M059J (cell line): ENCODE results near the gene MLLT10. TPM values are rescaled to one million over a fixed set of nuclear protein-coding genes. Genes with fewer than 3 reads are reported as not detected.
"Not testable (repeated sequence)": the region's sequence is repeated elsewhere in the genome, so short reads cannot be mapped to it uniquely, and the experiment has no call there.

Experiments used
- DNase-seq: peaks from one replicate; pipeline ENCODE4 v3.0.0-alpha.2; 2012; ENCODE audit warnings: low read depth
- total RNA-seq: library from RNA; depleted of rRNA; stranded (reverse); fragments of >200 nt; shearing (Covaris generic); gene quantifications from 2 replicates; pipeline ENCODE4 v1.2.3, GENCODE V29; 2014

The MLLT10 gene
- total RNA-seq, 1 experiment from 2014 or later: 9.1 TPM

DNA sequence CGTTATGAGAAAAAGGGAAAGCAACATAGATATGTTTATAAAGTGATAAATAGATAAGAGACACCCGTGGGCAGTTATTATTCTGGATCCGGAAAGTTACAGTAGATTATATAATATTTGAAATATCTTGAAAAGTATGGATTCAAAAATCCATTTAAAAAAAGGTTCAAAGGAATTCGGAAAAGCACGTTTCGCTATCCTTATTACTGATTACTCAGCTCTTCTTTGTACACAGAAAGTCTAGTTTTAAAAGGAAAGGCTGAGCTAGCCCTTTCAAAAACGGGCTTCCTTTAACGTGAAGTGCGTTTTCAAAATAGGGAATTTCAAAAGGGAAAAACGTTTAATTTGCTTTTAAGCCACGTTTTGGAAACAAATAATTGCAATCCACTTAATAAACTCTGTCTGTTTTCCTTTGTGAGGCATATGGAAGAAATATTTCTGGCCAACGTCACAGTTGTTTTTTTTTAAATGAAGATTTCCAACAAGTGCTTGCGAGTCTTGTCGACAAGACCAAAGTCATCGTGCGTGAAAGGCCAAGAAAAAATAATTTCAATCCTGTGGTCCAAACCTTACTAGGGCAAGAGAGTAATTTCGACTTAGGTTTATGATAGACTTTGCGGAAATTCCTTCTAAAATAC lies 6.3 kb upstream of the MLLT10 start:
- DNase-seq: peak; percentile 58

DNA sequence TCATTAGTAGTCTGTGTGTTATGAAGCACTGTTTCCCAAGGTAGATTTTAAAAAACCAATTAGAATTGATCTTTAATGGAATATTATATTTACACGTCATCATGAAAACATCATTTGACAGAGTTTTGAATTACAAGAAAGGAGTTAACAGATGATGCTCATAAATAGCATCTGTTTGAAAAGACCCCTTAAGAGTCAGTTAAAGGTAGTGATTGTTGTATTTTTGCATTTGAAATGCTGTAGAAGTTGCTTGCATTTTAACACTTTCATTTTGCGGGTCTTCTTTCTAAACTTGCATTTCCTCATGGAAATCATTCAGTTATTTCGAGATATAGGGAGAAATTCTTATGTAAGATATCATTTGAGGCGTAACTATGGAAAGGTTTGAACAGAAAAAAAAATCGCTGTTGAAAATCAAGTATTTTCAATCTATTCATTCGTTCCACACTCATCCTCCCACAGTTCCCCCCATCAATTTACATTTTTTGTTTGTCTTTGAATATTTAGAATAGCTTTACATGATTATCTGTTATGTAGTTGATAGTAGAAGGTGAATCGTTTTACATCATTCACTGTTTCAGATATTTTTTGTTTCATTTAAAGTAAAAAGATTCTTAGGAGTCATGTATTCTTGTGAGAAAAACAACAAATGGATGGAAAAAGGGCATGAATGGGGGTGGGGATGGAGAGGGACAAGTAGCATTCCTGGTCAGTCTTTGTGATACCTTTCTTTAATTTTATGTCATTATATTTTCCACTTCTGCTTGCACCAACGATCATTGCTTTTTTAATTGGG lies 5.6 kb upstream of the MLLT10 start:
- no peak for DNase-seq

DNA sequence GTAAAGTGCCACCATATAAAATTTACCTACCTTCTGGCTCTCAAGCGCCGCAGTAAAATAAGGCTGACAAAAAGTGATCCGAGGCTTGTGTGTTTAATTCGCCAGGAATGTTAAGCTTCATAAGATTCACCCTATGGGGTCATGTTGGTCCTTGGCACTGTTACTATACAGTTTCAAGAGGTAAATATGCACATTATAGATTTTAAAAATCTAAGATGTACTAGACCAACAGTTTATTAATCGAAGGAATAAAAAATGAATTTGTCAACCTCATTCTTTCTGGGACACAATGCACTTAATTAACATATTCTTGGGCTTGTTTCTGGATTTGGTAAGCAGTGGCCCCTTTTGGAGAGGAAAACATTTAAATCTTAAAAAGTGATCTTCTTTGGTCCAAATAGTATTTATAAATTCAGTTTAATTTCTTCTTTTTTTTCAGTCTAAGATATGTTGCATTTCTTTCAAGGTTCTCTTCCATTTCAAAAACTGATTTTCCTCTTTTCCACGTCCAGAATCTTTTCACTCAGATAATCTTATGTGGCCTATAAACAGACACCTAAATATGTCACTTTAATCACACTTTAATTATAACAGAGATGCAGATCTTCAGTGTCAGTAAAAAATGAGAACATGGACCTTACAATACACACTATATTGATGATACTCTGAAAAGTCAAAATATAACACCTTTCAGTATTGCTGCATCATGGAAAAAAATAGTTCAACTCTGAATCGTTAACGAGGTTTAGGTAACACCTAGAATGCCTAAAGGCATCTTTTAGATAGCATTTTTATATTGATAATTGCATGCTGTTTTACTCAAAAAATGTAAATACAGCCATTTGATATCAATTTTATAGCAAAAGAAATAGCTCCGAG lies 4.8 kb upstream of the MLLT10 start:
- peak; percentile 53 for DNase-seq

DNA sequence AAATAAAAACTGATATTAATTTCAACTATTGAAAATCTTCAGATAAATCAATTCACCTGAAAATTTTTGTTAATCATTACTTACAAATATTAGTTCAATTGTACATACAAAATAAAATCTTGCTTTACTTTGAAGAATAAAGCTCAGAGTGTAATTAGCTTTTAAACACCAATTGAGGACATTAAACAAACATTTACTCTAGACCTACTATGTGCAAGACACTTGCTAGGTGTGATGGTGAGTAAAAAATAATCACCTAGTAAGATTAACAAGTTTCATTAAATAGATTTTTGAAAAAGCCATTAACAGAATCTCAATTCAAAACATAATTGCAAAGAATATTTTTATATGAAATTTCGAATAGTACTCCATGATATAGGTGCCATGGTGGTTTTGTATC lies 3.9 kb upstream of the MLLT10 start:
- no peak for DNase-seq

DNA sequence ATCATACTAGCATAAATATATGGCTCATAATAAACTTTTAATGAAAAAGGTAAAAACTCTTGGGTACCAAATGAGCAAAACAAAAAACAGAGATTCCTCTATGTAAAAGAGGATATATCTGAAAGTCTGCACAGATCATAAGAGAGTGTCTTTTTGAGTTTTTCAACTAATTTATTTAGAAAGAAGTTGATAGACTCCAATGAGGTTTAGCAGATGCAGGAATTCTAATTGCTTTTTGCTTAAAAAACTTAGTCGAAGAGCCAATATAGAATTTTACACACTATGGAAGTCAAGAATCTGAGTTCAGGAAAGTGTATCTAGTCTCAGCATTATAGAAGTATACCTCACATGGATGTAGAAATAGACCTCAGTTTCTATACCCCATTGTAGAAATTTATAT lies 3.4 kb upstream of the MLLT10 start:
- no peak for DNase-seq

DNA sequence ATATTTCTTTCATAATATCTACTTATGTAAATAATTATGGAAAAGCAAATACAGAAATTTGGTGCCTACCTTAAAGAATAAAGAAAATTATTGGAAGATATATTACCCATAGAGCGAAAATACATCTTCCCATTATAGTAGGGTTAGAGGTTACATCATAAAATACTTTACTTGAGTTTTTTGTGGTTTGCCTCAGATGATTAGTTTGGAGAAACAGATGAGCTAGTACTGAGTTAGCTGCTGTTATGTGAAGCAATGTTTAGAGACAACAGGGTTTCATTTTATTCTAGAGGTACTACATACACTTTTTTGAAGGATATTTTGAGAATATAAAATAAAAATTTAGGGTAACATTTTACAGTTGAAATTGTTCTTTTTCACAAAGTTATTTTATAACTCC lies 2.9 kb upstream of the MLLT10 start:
- DNase-seq: peak; percentile 49

DNA sequence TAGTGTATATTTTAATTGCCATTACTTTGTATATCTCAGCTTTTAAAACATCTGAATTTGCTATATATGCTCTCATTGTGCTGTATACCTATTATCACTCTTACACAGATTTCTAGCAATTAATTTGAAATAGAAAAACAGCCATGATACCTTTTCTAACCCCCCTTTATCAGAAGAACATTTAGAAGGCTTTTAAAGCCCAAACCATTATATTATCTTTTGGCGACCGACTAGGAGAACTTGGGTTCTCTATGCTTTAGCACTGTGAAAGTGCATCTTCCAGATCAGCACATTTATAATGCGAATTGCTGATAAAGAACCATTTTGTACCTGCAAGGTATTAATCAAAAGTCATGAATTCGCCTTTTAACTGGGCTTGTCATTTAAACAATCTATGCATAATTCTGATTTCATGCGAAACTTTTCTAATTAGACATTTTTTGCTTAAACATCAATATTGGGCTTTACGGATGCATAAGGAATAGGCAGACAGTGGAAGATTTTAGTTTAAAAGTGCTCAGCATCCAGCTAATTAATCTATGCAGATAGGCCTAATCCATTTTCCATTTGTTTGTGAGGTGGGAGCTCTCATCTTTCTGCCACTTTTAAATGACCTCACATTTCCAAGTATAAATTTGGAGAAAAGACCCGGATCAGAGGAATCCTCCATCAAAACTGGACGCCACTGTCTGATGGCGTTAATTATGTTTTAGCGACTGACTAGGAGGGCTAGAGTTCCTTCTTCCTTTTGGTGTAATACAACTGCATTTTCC lies 1.2 kb upstream of the MLLT10 start:
- peak; percentile 22 for DNase-seq

DNA sequence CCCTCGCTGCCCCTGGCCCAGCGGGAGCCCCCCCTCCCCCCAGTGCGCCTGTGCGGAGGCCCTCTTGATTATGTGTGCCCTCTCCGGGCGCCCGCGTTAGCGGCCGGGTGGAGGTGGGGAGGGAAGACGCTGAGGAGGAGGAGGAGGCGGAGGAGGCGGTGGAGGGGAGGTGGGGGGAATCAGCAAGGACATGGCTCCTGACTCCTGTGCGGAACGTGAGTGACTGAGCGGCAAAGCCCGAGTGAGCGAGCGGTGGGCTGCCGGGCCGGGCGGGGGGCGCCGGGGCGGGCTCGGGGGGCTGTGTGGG lies 201 bp downstream of the MLLT10 start:
- DNase-seq: no peak

DNA sequence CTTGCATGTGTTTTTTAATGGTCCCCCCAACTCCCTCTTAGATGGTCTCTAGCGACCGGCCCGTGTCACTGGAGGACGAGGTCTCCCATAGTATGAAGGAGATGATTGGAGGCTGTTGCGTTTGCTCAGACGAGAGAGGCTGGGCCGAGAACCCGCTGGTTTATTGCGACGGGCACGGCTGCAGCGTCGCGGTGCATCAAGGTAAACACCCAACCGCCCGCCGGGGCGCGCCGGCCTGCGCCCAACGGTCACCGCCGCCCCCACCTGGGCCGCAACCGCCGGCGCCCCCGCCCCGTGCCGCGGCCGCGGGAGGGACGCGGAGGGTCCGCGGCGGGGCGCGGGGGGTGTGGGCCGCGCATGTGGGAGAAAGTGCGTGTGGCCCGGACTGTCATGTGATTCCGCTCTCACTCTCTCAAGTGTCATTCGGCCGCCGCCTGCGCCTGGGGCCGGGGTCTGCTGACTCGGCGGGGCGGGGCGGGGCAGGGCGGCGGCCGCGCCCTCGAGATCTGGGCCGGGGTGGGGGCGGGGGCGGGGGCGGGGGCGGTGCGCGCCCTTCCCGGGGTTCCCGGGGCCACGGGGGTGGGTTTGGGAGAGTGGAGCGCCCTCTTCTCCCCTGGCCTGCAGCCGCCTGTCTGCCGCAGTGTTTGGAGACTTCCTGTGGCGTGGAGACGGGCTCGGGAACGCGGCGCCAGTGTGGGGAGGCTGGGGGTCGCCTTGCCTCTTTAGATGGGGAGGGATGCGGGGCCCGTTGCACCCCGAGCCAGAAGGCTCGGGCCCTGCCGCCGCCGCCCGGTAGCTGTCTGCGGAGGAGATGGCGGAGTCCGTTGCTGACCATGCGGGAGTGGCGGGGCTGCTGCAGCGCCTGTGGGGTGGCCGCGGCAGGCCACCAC lies 817 bp downstream of the MLLT10 start:
- peak; percentile 34 for DNase-seq

DNA sequence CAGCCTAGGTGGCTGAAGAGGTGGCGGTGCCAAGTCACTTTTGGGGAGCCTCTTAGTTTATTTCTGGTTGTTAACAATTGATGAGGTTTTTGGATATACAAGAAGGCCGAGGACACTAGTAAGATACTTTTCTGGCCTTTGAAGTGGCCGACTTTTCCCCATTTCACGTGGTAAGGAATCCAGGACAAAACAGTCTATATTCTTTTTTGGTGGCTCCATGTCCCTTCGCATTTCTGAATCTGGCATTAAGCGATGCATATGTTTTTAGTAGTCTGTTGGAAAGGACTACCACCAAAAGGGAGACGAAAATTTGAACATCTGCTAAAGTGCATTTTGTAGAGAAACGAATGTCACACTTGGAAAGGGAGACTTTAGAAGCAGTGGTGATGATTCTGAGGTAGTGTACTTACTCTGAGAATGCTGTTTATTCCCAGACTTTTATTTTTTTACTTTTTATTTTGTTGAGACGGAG lies 1.5 kb downstream of the MLLT10 start:
- no peak for DNase-seq

DNA sequence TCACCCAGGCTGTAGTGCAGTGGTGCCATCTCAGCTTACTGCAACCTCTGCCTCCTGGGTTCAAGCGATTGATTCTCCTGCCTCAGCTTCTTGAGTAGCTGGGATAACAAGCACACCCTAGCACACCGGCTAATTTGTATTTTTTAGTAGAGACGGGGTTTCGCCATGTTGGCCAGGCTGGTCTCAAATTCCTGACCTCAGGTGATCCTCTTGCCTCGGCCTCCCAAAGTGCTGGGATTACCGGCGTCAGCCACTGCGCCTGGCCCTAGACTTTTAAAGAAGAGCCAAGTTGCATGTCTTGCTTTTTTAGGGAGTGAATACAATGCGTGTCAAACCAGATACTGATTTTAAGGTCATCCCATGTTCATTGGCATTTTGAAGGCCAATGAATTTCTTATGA lies 1.9 kb downstream of the MLLT10 start:
- DNase-seq: not testable (repeated sequence)

DNA sequence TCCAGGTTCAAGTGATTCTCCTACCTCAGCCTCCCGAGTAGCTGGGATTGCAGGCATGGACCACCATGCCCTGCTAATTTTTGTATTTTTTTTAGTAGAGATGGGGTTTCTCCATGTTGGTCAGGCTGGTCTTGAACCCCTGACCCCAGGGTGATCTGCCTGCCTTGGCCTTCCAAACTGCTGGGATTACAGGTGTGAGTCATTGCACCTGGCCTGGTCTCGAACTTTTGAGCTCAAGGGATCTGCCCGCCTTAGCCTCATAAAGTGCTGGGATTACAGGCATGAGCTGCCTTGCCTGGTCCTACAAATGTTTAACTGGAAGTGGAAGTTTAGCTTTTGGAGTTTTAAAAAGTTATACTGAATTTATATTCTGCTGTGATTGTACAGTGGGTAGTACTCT lies 2.8 kb downstream of the MLLT10 start:
- no peak for DNase-seq

DNA sequence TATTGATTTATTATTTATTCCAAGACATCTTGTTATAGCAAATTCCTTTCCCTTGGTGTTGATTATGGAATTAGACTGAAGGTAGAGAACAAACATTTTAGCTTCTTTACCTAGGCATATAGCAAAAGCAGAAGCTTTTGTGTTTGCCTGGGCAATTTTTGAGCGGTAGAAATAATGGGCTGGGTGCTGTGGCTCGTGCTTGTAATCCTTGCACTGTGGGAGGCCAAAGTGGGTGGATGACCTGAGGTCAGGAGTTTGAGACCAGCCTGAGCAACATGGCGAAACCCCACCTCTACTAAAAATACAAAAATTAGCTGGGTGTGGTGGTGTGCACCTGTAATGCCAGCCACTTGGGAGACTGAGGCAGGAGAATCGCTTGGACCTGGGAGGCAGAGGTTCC lies 6.7 kb downstream of the MLLT10 start:
- DNase-seq: not testable (repeated sequence)

DNA sequence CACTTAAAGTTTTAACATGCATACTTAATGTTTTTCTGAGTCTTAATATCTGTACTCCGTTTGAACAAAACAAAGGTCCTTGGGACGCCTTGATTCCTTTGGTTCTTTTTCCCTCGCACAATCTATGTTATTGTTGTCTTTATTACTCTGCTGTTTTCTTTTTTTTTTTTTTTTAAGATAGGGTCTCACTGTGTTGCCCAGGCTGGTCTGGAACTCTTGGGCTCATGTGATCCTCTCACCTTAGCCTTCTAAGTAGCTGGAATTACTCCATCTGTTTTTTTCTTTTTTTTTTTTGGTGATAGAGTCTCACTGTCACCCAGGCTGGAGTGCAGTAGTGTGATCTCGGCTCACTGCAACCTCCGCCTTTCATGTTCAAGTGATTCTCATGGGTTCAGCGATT lies 13.2 kb downstream of the MLLT10 start:
- no peak for DNase-seq

DNA sequence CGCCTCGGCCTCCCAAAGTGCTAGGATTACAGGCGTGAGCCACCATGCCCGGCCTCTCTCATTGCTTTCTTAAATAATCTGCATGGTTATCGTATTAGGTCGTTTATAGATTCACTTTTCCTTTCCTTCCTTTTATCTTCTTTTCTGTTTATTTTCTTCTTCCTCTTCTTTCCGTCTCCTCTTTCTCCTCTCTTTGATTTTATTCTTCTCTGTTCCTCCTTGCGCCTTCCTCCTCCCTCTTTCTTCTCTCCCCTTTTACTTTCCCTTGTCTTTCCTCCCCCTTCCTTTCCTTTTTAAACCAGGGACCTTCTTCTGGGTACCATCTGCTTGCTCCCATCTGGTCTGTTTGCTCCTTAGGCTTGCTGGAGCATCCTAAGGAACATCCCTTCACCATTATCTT lies 18.6 kb downstream of the MLLT10 start:
- no peak for DNase-seq

DNA sequence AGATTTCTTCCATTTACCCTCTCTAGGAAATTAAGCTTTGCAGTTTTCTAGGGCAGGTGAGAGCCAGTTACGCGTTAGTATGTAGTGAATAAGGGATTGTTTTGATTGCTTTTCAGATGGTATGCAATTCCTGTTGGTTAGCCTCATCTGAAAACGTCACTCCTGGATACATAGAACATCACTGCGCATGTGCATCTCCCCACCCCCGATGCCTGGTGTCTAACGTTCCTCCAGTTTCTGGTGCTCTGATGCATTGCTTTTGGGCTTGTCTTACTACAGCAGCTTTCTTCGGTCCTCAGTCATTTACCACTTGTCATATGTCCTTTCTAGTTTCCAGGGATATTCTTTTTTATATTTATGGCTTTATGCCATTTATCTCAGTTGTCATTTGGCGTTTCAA lies 22.5 kb downstream of the MLLT10 start:
- DNase-seq: no peak

DNA sequence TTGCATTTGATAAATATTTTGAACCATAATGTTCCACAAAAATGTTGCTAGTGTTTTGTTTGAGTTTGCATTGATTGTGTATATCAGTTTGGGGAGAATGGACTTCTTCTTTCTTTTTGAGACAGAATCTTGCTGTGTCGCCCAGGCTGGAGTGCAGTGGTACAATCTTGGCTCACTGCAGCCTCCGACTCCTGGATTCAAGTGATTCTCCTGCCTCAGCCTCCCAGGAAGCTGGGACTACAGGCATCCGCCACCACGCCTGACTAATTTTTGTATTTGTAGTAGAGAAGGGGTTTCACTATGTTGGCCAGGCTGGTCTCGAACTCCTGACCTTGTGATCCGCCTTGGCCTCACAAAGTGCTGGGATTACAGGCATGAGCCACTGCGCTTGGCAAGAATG lies 25.0 kb downstream of the MLLT10 start:
- not testable (repeated sequence) for DNase-seq

DNA sequence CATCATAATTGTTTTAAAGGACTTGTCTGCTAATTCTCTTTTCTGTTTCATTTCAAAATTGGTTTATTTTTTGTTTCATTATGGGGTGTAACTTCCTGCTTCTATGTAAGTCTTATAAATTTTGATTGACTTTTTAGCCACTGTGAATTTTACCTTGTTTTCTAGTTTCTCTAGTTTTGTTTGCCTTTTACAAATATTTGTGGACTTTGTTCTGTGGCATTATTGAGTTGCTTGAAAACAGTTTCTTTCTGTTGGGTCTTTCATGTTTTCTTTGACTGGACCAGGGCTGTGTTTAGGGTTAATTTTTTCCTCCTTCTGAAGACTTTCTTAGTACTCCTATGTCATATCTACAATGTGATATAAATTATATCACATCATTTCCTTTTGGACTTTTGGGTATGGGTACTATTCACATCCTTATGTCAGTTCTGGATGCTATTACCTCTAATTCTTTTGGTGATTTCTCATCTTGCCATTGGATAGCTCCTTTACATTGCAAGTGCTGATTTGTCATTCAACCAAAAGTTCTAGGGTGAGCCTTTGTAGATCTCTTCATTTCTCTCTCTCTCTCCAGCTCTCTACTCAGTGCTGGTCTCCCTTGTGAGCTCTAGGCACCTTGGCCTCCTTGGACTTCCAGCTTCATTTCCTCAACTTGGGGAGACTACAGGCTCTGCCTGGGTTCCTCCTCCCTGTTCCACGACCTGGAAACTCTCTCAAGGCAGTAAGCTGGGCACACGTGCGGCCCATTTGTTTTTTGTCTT lies 36.9 kb downstream of the MLLT10 start:
- no peak for DNase-seq

DNA sequence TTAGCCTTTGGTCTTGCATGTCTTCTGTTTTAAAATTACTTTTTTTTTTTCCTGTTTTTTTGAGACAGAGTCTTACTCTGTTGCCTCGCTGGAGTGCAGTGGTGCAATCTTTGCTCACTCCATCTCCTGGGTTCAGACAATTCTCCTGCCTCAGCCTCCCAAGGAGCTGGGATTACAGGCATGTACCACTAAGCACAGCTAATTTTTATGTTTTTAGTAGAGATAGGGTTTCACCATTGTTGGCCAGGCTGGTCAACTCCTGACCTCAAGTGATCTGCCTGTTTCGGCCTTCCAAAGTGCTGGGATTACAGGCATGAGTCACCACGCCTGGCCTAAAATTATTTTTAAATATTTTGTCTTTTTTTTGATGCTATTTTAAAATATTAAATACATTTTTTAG lies 38.5 kb downstream of the MLLT10 start:
- peak; percentile 39 for DNase-seq

DNA sequence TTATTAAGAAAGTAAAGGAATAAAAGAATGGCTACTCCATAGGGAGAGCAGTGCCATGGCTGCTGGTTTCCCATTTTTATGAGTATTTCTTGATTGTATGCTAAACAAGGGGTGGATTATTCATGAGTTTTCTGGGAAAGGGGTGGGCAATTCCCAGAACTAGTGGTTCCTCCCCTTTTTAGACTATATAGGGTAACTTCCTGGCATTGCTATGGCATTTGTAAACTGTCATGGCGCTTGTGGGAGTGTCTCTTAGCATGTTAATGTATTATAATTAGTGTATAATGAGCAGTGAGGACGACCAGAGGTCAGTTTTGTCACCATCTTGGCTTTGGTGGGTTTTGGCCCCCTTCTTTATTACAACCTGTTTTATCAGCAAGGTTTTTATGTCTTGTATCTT lies 40.5 kb downstream of the MLLT10 start:
- DNase-seq: not testable (repeated sequence)
